GM18508 (cell line): ENCODE data around the gene KCNA2.
A peak's percentile ranks its signal among the peaks of the same experiment; 100 is the strongest.

ENCODE experiments used
- ATAC-seq: cut with Tn5 transposase; IDR thresholded peaks from one replicate; pipeline ENCODE4 v1.9.1; 2021; ENCODE audit warnings: moderate number of reproducible peaks; ENCODE audit not compliant: insufficient read depth, unreplicated experiment

KCNA2 gene

GRCh38 chr1:110630839-110631663, 24.9 kb upstream of the KCNA2 start:
- ATAC-seq = peak; percentile 23

DNA sequence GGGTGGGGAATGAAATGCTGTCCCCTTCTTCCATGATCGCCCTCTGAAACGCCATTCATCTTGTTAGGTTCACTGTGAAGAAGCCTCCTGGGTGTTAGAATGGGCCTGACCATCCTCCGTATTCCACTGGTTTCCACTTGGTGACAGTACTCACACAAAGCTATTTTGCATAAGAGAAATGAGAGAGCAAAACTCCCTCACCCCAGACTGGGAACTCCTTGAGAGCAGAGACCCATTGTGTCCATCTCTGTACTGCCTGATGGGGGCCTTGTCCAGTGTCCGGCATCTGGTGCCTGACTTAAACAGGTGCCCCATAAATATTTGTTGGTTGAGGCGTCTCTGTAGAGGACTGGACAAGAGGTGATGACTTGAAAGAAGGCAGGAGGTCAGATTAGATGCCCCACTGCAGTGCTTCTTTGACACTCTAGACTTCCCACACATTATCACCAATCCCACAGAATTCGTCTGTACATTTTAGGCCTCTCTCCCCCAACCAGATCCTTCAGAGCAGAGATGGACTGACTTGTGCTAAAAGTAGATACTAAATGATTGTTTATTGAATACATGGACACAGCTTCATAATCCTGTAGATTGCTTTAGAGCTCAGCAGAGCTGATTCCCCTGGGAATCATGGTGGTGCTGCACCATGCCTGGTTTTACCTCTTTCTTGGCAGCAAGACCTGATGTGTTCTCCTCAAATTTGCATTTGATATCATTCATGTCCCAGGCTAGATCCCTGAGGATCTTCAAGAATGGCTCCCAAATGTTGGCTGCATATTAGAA, 22.4 kb upstream of the KCNA2 start:
- no peak for ATAC-seq

GRCh38 chr1:110627764-110628163, 21.6 kb upstream of the KCNA2 start:
- no peak for ATAC-seq

- ATAC-seq = no peak
Observed at GRCh38 chr1:110626889-110627288, 20.7 kb upstream of the KCNA2 start.

GRCh38 chr1:110620686-110621085, 14.5 kb upstream of the KCNA2 start:
- ATAC-seq = no peak

DNA sequence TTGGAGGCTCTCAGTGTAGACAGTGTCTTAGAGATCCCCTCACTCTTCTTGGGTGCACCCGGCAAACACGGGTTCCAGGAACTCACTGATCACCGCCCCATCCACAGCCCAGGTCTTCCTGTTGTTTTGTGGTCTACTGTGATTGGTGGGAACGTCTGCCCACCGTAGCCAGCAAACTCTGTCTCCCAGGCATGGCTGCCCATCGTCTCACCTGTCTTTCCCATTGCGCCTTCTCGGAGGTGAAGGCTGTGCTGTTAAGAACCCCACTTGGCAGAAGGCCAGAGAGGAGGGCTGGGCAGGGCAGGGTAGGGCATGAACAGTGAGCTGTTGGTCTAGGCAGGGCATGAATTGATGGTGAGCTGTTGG, 14.1 kb upstream of the KCNA2 start:
- no peak for ATAC-seq

- ATAC-seq = no peak
Observed at GRCh38 chr1:110619412-110620249, 13.5 kb upstream of the KCNA2 start.

DNA sequence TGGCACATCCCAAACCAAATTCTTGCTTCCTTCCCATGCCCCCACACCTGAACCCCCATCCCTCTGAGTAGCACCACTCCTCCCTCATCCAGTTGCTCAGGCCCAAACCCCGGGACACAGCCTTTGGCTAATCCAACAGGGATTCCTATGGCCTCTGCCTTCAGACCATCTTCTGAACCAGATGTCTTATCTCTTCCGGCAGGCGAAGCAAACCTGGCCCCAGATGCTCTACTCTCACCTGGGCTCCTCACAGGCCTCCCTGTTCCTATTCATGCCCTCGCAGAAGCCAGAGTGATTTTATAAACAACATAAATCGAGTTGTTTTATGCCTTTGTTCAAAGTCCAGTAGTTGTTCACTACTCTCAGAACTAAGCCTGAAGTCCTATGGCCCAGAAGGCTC, 12.5 kb upstream of the KCNA2 start:
- ATAC-seq = no peak

GRCh38 chr1:110617589-110617988, 11.4 kb upstream of the KCNA2 start:
- ATAC-seq = no peak

GRCh38 chr1:110617116-110617515, 11.0 kb upstream of the KCNA2 start:
- ATAC-seq = no peak

- no peak for ATAC-seq
Observed at GRCh38 chr1:110616587-110616986, 10.4 kb upstream of the KCNA2 start.

DNA sequence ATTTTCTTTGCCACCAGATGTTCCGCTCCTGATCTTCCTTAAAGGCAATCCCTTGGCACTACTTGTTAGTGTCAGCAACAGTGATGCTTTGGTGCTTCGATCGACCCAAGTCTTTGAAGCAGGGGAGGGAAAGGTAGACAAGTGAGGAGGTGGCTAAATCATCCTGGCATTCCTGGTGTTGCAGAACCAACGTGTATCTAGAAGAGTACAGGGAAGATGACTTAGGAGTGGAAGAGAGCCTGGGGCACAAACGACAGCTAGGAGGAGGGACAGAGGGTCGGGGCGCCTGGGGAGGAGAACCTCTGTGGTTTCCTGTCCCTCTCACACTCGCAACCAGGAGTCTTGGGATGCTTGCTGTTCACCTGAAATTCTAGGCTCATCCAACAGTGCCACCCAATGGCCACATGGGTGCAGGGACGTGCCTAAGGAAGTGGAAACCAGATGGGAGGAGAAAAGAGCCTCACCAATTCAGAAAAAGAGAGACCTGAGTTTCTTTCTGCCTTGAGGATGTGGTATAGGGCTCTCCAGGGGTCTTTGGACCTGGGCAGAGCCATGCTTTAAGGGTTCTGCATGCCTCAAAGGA, 9.5 kb upstream of the KCNA2 start:
- no peak for ATAC-seq

GRCh38 chr1:110612060-110612745, 6.0 kb upstream of the KCNA2 start:
- ATAC-seq = no peak

GRCh38 chr1:110610696-110611286, 4.6 kb upstream of the KCNA2 start:
- no peak for ATAC-seq

GRCh38 chr1:110610084-110610483, 3.9 kb upstream of the KCNA2 start:
- no peak for ATAC-seq

DNA sequence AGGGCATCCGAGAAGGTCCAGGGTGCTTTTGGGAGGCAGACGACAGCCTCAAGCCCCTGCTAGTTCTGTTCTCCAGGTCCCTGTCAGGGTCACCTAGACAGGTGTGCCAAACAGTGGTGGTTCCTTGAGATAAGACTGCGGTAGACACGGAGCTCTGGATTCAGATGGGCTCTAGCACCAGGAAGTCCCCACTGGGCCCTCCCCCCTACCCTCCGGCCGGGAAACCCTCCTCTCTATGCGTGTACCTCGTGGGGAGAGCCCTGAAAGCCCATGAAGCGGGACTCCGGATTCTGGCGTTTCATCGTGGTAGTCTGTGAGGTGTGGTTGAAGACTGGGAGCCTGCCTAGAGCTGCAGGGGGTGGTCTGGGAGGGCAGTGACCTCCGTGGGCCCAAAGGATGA, 2.1 kb upstream of the KCNA2 start:
- ATAC-seq = no peak

GRCh38 chr1:110607536-110608230, 1.5 kb upstream of the KCNA2 start:
- ATAC-seq = no peak

GRCh38 chr1:110606657-110607535, 738 bp upstream of the KCNA2 start:
- no peak for ATAC-seq
